ENCODE data around the gene PLXND1.

Gene PLXND1

GRCh38 chr3:129562803-129563202 lies 43.7 kb downstream of the PLXND1 start:
- no peak for DNase-seq (ENCODE audit: low read depth in 2 of 2)

- DNase-seq (ENCODE audit: low read depth in 2 of 2) = no peak
Measured at GRCh38 chr3:129561619-129562248, 44.7 kb downstream of the PLXND1 start.

- DNase-seq (ENCODE audit: low read depth in 2 of 2) = no peak
Measured at GRCh38 chr3:129560911-129561594, 45.4 kb downstream of the PLXND1 start.

GRCh38 chr3:129560269-129560787 lies 46.1 kb downstream of the PLXND1 start:
- DNase-seq (ENCODE audit: low read depth in 2 of 2) = no peak

- DNase-seq (ENCODE audit: low read depth in 2 of 2) = no peak
Measured at GRCh38 chr3:129559565-129560079, 46.9 kb downstream of the PLXND1 start.

- no peak for DNase-seq (ENCODE audit: low read depth in 2 of 2)
Measured at GRCh38 chr3:129558772-129559564, 47.5 kb downstream of the PLXND1 start.

- DNase-seq (ENCODE audit: low read depth in 2 of 2) = no peak
Measured at GRCh38 chr3:129558081-129558771, 48.2 kb downstream of the PLXND1 start.

- DNase-seq (ENCODE audit: low read depth in 2 of 2) = no peak
Measured at GRCh38 chr3:129557548-129557894, 49.0 kb downstream of the PLXND1 start.

- DNase-seq (ENCODE audit: low read depth in 2 of 2) = no peak
Measured at GRCh38 chr3:129556890-129557547, 49.5 kb downstream of the PLXND1 start.

- DNase-seq (ENCODE audit: low read depth in 2 of 2) = no peak
Measured at GRCh38 chr3:129556358-129556695, 50.1 kb downstream of the PLXND1 start.

GRCh38 chr3:129555616-129556357 lies 50.7 kb downstream of the PLXND1 start:
- DNase-seq (ENCODE audit: low read depth in 2 of 2) = no peak

- DNase-seq (ENCODE audit: low read depth in 2 of 2) = no peak
Measured at GRCh38 chr3:129555153-129555550, 51.3 kb downstream of the PLXND1 start.

- DNase-seq (ENCODE audit: low read depth in 2 of 2) = no peak
Measured at GRCh38 chr3:129554356-129555152, 51.9 kb downstream of the PLXND1 start.

GRCh38 chr3:129553719-129554118 lies 52.8 kb downstream of the PLXND1 start:
- no peak for DNase-seq (ENCODE audit: low read depth in 2 of 2)

GRCh38 chr3:129553171-129553570 lies 53.3 kb downstream of the PLXND1 start:
- no peak for DNase-seq (ENCODE audit: low read depth in 2 of 2)

- no peak for DNase-seq (ENCODE audit: low read depth in 2 of 2)
Measured at GRCh38 chr3:129552287-129553050, 54.0 kb downstream of the PLXND1 start.

GRCh38 chr3:129549805-129550204 lies 56.7 kb downstream of the PLXND1 start:
- DNase-seq (ENCODE audit: low read depth in 2 of 2) = no peak

GRCh38 chr3:129549006-129549800 lies 57.3 kb downstream of the PLXND1 start:
- no peak for DNase-seq (ENCODE audit: low read depth in 2 of 2)
